Heart right ventricle (tissue), 16 donors: ENCODE results near the gene FARP1. TPM values are rescaled to one million over a fixed set of nuclear protein-coding genes. Genes with fewer than 3 reads are reported as not detected.

ENCODE experiments used
- ATAC-seq, 8 donors: fragments of 200-7000 bp; cut with Tn5 transposase; one replicate each; pipeline ENCODE4 v1.9.1; 2020; ENCODE audit warnings: mild to moderate bottlenecking in 8 of 8, moderate library complexity in 8 of 8, moderate number of reproducible peaks in 1 of 8
- DNase-seq, 2 donors: peaks; one replicate each; pipeline ENCODE4 v3.0.0-alpha.2; 2020
- H3K27ac ChIP-seq, 10 donors: fragments of 200-600 bp; sonication (generic) in 2 of 10; one replicate each; pipeline versions ENCODE4 v1.5.0 to v1.8.0; 2020 to 2022; ENCODE audit warnings: mild to moderate bottlenecking in 3 of 10
- H3K27me3 ChIP-seq, 7 donors: fragments of 200-600 bp; one replicate each; pipeline ENCODE4 v1.8.0; 2021 to 2022; ENCODE audit warnings: mild to moderate bottlenecking in 2 of 7
- H3K36me3 ChIP-seq, 9 donors: fragments of 200-600 bp; sonication (generic) in 1 of 9; one replicate each; pipeline versions ENCODE4 v1.5.0 to v1.8.0; 2020 to 2022; ENCODE audit warnings: mild to moderate bottlenecking in 2 of 9
- H3K4me1 ChIP-seq, 9 donors: fragments of 200-600 bp; sonication (generic) in 1 of 9; one replicate each; pipeline versions ENCODE4 v1.5.0 to v1.8.0; 2020 to 2022; ENCODE audit warnings: mild to moderate bottlenecking in 4 of 9
- H3K4me3 ChIP-seq, 10 donors: fragments of 200-600 bp; sonication (generic) in 2 of 10; one replicate each; pipeline versions ENCODE4 v1.5.0 to v1.8.0; 2020 to 2022; ENCODE audit warnings: mild to moderate bottlenecking in 7 of 10, moderate library complexity in 2 of 10
- H3K9me3 ChIP-seq, 11 donors: fragments of 200-600 bp in 10 of 11; sonication (generic) in 2 of 11; one replicate each; pipeline versions ENCODE4 v1.5.0 to v1.8.0; 2013 to 2022; ENCODE audit warnings: mild to moderate bottlenecking in 2 of 11, control low read depth in 1 of 11, moderate library complexity in 1 of 11
- WGBS, 2 donors: extraction: QIAGEN DNeasy Blood & Tissue Kit; methylation state at CpG; one replicate each; pipeline ENCODE4 v1.1.7; 2013; ENCODE audit warnings: inconsistent platforms in 1 of 2; 5-methylcytosine and 5-hydroxymethylcytosine counted together
- intact Hi-C, 10 donors: fragments of 100-400 bp; cut with DNase I; formaldehyde crosslinking; loops; one replicate each; pipeline versions ENCODE4 v1.11.1 to v1.14.2; 2022
- polyA plus RNA-seq, 2 donors: library from polyadenylated mRNA; stranded (reverse); fragments of 200-250 nt; gene quantifications; one replicate each; pipeline ENCODE4 v1.2.3, GENCODE V29; 2013
- total RNA-seq, 10 donors: library from RNA; stranded (reverse); fragmentation: NEBNext Ultra II Directional in 3 of 10; extraction: Animal tissue kit (Norgen Biotek cat#: 25700) in 3 of 10; gene quantifications; one replicate each; pipeline versions ENCODE4 v1.2.1 to v1.2.4, GENCODE V29; 2021 to 2023
- TF ChIP-seq, protein P1 (sequence below), 9 donors: fragments of 200-600 bp; sonication (generic) in 2 of 9; IDR thresholded peaks; one replicate each; pipeline versions ENCODE4 v1.5.0 to v1.8.0; 2021 to 2022; ENCODE audit warnings: antibody characterized with exemption in 9 of 9, mild to moderate bottlenecking in 5 of 9, moderate library complexity in 1 of 9
- donor health status: Arrhythmogenic right ventricular cardiomyopathy.
- donor health status: ischemic (EF 13 %, LVEDD 7.1; RV severe dilation, severe dysfunction).
- donor health status: healthy with polysubstance abuse.
- donor health status: DM: no; HTN: yes; CAD: no.
- donor health status: DM: no; HTN: no; CAD: no.
- donor health status: ischemic (EF 25% LVEDD 6.9; RV normal size, moderate dysfunction).
- donor health status: ischemic (EF 25% LVEDD 5.7; RV mildly dilated, moderate dysfunction).
- donor health status: healthy.
- donor health status: DM: yes; HTN: yes; CAD: no.
- donor health status: Ischemic cardiomyopathy.
- donor health status: ischemic (EF 35%, LVEDD 5.7; RV mildly dilated, moderate dysfunction).
- donor health status: nonischemic (EF 11% LVEDD 7.7; RV severe dilation, severe dysfunction).
- donor health status: DM: yes; HTN: yes; CAD: no.
- donor health status: PGD.
- donor health status: ischemic (EF 29% LVEDD 5.4; RV normal size, mild dysfunction).
- donor health status: nonischemic (EF 23%, LVEDD 6.1; RV moderate dilation, normal function).

The FARP1 gene
- total and polyA plus RNA-seq, 12 donors, result 6.9 to 72.9 (median 17.1) TPM

DNA sequence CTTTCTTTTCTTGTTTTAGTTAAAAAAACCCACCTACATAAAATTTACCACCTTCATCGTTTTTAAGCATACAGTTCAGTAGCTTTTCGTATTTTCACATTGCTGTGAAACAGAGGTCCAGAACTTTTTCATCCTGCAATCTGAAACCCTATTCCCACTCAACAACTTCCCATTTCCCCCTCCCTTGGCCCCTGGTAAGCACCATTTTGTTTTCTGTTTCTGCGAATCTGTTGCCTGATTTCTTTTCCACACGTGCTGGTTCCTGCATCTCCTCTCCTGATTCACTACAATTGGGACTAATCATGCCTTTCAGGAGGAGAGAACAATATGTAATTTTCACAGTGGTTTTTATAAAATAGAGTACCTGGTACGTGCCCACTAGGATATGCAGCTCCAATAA, 183.4 kb downstream of the FARP1 start:
- WGBS, 2 donors, result 84 to 85% methylated on average over 5 of the region's 5 CpGs
- no peaks in the 10 kb centered on the region for H3K27me3 ChIP-seq
- H3K27ac ChIP-seq, result no peak overlapping the region
- no peak for ATAC-seq
- intact Hi-C loops, result no loop called here
- TF ChIP-seq, protein P1, sequence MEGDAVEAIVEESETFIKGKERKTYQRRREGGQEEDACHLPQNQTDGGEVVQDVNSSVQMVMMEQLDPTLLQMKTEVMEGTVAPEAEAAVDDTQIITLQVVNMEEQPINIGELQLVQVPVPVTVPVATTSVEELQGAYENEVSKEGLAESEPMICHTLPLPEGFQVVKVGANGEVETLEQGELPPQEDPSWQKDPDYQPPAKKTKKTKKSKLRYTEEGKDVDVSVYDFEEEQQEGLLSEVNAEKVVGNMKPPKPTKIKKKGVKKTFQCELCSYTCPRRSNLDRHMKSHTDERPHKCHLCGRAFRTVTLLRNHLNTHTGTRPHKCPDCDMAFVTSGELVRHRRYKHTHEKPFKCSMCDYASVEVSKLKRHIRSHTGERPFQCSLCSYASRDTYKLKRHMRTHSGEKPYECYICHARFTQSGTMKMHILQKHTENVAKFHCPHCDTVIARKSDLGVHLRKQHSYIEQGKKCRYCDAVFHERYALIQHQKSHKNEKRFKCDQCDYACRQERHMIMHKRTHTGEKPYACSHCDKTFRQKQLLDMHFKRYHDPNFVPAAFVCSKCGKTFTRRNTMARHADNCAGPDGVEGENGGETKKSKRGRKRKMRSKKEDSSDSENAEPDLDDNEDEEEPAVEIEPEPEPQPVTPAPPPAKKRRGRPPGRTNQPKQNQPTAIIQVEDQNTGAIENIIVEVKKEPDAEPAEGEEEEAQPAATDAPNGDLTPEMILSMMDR (IDR thresholded peaks at IDR 0.05), result no peak
- DNase-seq, result no peak
- peaks cover 0 to 31% (median 9%) of the 10 kb centered on the region in 9 donors for H3K4me1 ChIP-seq
- no peaks in the 10 kb centered on the region for H3K36me3 ChIP-seq
- H3K9me3 ChIP-seq, result no peaks in the 10 kb centered on the region
- no peak overlapping the region for H3K4me3 ChIP-seq

DNA sequence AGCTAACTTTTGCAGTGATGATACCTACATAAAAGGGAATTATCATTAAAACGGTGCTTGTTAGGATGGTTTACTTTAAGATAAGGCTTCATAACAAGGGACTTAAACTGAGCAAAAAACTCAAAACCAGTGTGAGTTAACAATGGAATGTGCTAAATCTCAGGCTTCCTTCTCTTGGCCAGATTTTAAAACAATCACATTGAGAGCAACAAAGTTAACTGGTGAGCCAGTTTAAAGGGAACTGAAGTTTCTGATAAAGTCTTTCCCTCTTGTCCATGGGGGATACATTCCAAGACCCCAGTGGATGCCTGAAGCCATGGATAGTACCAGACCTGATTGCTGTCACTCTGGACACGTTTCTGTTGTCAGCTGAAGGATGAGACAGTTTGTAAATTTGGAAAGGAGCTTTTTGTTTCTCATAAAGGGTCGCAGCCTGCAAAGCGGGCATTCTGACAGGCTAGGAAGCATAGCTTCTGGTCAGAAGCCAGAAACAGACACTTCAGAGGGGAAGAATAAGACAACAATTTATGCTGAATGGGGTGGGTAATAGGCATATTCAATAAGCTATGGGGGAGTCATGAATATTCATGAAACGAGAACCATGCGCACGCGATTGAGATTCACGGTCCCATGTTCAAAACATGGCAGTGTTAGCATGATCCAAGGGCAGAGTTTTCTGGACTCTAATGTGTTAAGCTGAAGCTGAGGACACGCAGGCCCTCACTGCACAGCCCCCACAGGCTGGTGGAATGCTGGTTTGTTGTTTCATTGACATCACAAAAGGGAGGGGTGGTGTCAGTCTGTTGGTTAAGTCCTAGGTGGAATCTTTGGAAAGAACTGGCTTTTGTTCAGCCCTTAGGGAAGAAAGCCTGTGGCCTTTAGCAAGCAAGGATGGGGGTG, 184.7 kb downstream of the FARP1 start:
- H3K4me3 ChIP-seq, result no peak overlapping the region
- intact Hi-C loops, result no loop called here
- DNase-seq (no peak), ATAC-seq (no peak)
- no peak overlapping the region for H3K27ac ChIP-seq
- H3K4me1 ChIP-seq, result peaks cover 0 to 31% (median 9%) of the 10 kb centered on the region in 9 donors
- H3K27me3 ChIP-seq, result no peaks in the 10 kb centered on the region
- no peaks in the 10 kb centered on the region for H3K36me3 ChIP-seq
- 69 to 71% methylated on average over 10 of the region's 10 CpGs for WGBS, 2 donors
- TF ChIP-seq, protein P1 (IDR thresholded peaks at IDR 0.05), result no peak
- H3K9me3 ChIP-seq, result no peaks in the 10 kb centered on the region

DNA sequence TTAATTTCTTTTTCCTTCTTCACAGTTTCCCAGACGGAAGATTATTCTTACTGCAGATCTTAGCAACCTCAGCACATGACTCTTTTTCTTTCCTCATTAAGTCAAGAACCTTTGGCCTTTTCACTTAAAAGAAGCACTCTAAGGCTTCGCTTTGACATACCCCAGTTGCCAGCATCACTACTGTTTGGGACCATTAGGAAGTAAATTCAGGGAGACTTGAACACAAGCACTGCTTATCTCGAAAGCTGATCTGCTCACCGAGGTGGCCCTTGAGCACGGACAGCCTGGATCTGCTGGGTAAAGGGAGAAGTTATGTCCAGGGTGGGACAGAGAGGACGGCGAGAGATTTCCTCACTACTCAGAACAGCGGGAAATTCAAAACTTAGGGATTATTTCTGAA, 185.6 kb downstream of the FARP1 start:
- no peak for DNase-seq
- WGBS, 2 donors, result 89 to 92% methylated on average over 8 of the region's 8 CpGs

DNA sequence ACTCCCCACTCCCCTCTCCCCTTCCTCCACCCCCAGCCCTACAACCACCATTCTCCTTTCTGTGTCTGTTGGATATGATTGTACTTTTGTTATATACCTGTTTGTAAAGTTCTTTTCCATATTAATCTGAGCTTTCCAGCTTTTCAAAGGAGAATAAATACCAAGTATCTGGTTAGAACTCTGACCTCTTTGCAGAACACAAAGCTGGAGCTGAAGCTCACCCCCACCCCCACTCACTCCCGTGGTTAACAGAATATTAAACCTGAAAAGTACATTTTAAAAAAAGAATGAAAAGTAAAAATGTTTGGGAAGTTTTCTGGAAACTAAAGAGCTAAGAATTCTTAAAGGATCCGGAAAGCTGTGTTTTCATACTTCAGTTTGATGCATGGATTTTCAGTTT, 189.3 kb downstream of the FARP1 start:
- Histone ChIP-seq H3K27ac (no peak overlapping the region), H3K4me1 (peaks cover 0 to 10% (median 0%) of the 10 kb centered on the region in 9 donors), H3K36me3 (no peaks in the 10 kb centered on the region), H3K9me3 (no peaks in the 10 kb centered on the region), H3K27me3 (no peaks in the 10 kb centered on the region), H3K4me3 (no peak overlapping the region)
- no peak for ATAC-seq
- intact Hi-C loops, result no loop called here
- TF ChIP-seq, protein P1 (IDR thresholded peaks at IDR 0.05), result no peak
- 86 to 93% methylated on average over 2 of the region's 2 CpGs for WGBS, 2 donors
- no peak for DNase-seq

More for the DNA sequence above, 185.6 kb downstream of the FARP1 start:
- TF ChIP-seq, protein P1 (IDR thresholded peaks at IDR 0.05), result no peak
- intact Hi-C loops, result no loop called here
- H3K4me1 ChIP-seq, result peaks cover 0 to 26% (median 8%) of the 10 kb centered on the region in 9 donors
- ATAC-seq, result no peak
- H3K27me3 ChIP-seq, result no peaks in the 10 kb centered on the region
- no peaks in the 10 kb centered on the region for H3K36me3 ChIP-seq
- no peak overlapping the region for H3K27ac ChIP-seq
- no peak overlapping the region for H3K4me3 ChIP-seq
- H3K9me3 ChIP-seq, result no peaks in the 10 kb centered on the region
